GM19099 (cell line): ENCODE data around the gene NPEPL1.

Source experiments
- POLR2A ChIP-seq: IDR thresholded peaks from 3 replicates; pipeline ENCODE4 v1.6.1; 2011; ENCODE audit warnings: low read depth; ENCODE audit not compliant: insufficient read length; ENCODE audit errors: extremely low read depth

NPEPL1 gene

GRCh38 chr20:58692579-58693225, at the start of gene NPEPL1:
NPEPL1 (plus strand) TSS chr20:58692800; CDS start chr20:58692901, 101 bp downstream.
- peak; percentile 66 for TF ChIP-seq POLR2A

GRCh38 chr20:58645412-58645968, 47.1 kb upstream of the NPEPL1 start:
- TF ChIP-seq POLR2A, result no peak

GRCh38 chr20:58646257-58646656, 46.3 kb upstream of the NPEPL1 start:
- no peak for TF ChIP-seq POLR2A

GRCh38 chr20:58646703-58647102, 45.9 kb upstream of the NPEPL1 start:
- TF ChIP-seq POLR2A, result no peak

- no peak for TF ChIP-seq POLR2A
These were observed 45.3 kb upstream of the NPEPL1 start for GRCh38 chr20:58647162-58647795.

- no peak for TF ChIP-seq POLR2A
These were observed 44.7 kb upstream of the NPEPL1 start for GRCh38 chr20:58647796-58648501.

- no peak for TF ChIP-seq POLR2A
These were observed 43.1 kb upstream of the NPEPL1 start for GRCh38 chr20:58649288-58650180.

- TF ChIP-seq POLR2A, result peak; percentile 39
These were observed 42.3 kb upstream of the NPEPL1 start for GRCh38 chr20:58650181-58650775.

- TF ChIP-seq POLR2A, result peak; percentile 82
These were observed 41.6 kb upstream of the NPEPL1 start, which contains the start of gene STX16 for GRCh38 chr20:58650776-58651558. STX16 (plus strand) TSS chr20:58651283; CDS start chr20:58652007, 724 bp downstream.

- TF ChIP-seq POLR2A, result no peak
These were observed 41.0 kb upstream of the NPEPL1 start for GRCh38 chr20:58651559-58651945.

- TF ChIP-seq POLR2A, result peak; percentile 70
These were observed 40.5 kb upstream of the NPEPL1 start for GRCh38 chr20:58651946-58652605.

- no peak for TF ChIP-seq POLR2A
These were observed 39.9 kb upstream of the NPEPL1 start for GRCh38 chr20:58652606-58653294.
